HG02798 (cell line): ENCODE measurements around the gene CRKL.
"Not testable (repeated sequence)": the region's sequence is repeated elsewhere in the genome, so short reads cannot be mapped to it uniquely, and the experiment has no call there.

Source experiments
- ATAC-seq: cut with Tn5 transposase; IDR thresholded peaks from one replicate; pipeline ENCODE4 v1.9.1; 2021; ENCODE audit warnings: mild to moderate bottlenecking; ENCODE audit not compliant: unreplicated experiment, poor library complexity

CRKL gene

GRCh38 chr22:20899827-20900423, 17.3 kb upstream of the CRKL start:
- no peak for ATAC-seq

- not testable (repeated sequence) for ATAC-seq
Measured at GRCh38 chr22:20901093-20902033, 15.8 kb upstream of the CRKL start.

GRCh38 chr22:20903093-20903492, 14.1 kb upstream of the CRKL start:
- ATAC-seq, result no peak

GRCh38 chr22:20904008-20904979, 12.9 kb upstream of the CRKL start:
- no peak for ATAC-seq

DNA sequence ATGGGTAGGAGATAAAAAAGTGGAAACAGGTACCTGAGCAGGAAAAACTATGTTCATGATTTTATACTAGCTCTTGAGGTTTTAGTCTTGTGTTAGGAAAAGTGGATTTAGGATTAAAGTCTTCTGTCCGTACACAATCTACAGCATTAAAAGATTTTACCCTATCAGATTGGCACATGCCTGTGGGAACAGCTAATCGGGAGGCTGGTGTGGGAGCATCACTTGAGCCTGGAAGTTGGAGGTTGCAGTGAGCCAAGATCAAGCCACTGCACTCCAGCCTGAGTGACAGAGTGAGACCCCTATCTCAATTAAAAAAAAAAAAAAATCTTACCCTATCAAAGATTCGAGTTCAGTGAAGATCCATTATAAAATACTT, 12.2 kb upstream of the CRKL start:
- no peak for ATAC-seq

DNA sequence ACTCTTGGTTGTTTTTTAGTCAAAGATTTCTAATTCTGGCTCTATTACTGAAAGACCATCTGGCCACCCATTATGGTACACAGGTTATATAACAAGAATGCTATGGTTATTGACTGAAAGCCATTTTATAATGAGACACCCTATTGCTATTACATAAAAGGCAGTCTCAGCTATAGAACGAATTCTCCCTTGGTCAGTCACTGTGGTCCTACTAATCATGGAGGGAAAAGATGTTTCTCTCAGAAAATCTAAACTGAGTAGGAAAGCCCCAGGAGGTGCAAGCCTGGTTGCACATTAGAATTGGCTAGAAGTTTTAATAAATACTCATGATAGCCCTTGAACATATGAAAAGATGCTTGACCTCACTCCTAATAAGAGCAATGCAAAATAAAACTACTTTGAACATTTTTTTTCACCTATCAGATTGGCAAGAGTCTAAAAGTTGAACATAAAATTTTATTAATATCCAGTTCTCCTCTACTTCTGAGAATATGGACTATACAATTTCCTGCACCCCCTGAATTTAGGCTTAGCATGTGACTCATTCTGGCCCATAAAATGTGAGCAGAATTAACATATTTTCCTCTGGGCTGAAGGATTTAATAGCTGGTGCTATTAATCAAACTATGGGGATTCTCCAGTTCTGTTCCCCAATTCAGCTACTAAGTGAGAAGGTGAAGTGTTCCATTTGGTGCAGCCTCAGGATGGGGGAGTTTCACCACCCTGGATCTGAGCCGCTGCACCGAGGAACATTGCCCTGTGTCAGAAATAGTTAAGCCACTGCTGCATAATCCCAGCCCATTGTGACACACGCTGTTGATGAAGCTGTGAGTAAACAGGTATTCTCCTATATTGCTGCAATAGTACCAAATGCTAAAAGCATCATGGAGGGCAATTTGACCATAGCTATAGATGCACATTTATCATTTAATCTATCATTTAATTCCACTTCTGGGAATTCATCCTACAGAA, 11.5 kb upstream of the CRKL start:
- no peak for ATAC-seq

GRCh38 chr22:20906387-20906767, 10.8 kb upstream of the CRKL start:
- ATAC-seq, result no peak

GRCh38 chr22:20908717-20909116, 8.5 kb upstream of the CRKL start:
- ATAC-seq, result not testable (repeated sequence)

DNA sequence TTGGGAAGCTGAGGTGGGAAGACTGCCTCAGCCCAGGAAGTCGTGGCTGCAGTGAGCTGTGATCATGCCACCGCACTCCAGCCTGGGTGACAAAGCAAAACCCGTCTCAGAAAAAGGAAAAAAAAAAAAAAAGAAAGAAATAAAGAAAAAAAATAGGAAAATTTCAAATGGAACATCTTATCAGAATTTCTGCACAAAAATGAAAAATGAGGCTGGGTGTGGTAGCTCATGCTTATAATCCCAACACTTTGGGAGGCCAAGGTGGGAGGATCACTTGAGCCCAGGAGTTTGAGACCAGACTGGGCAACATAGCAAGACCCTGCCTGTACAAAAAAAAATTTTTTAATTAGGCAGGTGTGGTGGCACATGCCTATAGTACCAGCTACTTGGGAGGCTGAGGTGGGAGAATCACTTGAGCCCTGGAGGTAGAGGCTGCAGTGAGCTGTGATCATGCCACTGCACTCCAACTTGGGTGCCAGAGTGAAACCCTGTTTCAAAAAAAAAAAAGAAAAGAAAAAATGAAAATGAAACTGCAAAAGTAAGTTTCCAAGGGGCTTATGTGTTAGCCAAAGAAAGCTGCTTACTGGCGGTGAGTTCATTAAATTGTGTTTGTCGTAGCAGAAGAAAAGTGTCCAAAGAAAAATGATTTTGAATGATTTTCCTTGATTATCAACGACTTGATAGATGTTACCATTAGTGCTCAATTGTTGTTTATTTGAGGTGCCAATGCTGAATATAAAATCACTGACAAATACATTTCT, 7.5 kb upstream of the CRKL start:
- no peak for ATAC-seq

DNA sequence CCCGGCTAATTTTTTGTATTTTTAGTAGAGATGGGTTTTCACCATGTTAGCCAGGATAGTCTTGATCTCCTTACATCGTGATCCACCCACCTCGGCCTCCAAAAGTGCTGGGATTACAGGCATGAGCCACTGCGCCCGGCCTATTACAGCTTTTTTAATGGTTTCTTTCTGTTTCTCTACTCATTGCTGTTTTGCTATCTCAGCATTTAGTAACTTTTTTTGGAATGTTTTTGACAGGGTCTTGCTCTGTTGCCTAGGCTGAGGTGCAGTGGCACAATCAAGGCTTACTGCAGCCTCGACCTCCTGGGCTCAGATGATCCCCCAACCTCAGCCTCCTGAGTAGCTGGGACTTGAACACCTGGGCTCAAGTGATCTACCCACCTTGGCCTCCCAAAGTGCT, 4.7 kb upstream of the CRKL start:
- ATAC-seq, result no peak

DNA sequence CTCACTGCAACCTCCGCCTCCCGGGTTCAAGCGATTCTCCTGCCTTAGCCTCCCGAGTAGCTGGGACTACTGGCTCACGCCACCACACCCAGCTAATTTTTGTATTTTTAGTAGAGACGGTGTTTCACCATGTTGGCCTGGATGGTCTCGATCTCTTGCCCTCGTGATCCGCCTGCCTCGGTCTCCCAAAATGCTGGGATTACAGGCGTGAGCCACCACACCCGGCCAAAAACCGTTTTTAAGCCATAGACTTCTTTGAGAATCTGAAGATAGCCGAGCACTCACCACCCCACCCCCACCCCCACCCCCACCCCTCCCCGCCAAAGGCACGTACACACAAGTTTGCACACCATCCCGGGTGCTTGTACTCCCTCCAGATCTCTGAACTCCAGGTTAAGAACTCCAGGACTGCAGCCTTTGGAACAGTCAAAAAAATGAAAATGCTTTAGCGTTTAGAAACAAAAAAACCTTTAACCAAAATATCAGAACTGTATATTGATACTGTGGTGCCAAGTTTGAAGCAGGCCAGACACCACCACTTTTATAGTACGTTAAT, 1.5 kb downstream of the CRKL start:
- no peak for ATAC-seq

DNA sequence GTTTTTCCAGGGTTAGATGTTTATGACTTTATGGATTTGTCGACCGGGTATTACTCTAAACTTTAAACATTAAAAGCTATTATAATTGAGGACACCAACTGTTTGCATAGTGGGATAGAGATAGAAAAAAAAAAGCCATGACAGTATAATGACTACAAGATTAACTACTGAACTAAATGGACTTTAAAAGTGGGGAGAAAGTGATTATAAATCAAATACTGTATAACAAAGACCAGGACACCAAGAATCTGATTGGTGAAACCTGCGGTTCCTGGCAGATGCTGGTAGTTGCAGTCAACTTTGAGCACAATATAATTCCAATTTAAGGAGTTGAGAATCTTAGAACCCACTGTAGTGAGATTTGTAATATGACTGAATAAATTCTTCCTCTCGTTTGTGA, 2.5 kb downstream of the CRKL start:
- ATAC-seq, result no peak

DNA sequence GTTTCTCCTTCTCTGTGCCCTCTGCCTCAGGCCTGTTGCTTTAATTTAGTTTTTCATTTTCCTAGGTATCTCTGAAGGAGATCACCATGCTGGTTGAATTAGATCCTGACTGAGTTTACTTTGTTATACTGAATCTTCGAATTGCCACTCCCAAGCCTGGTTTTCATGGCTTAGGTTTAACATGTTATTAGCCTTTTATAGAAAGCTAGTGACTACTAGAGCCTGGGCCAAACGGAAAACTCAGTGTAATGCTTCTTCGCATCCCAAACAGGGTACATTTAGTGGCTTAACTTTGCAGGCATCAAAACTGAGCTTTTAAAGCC, 3.6 kb downstream of the CRKL start:
- ATAC-seq, result no peak

- no peak for ATAC-seq
Measured at GRCh38 chr22:20922141-20922751, 5.0 kb downstream of the CRKL start.

DNA sequence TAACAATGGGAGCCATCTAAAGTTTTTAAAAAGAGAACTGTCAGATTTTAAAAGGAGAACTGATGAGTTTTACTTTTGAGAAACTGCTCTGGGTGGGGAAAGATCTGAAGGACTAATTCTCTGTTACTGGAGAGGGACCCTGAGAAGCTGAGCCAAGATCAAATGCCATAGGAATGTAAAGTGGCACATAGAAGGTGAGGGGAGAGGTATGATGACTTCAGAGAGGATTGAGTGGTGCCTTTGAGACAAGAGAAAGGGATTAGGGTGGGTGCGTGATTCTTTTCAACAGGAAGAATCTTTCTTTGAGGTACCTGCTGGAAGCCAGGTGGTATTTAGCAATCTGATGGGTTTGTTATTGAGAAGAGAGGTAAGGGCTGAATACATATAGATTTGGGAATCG, 9.0 kb downstream of the CRKL start:
- no peak for ATAC-seq

- ATAC-seq, result no peak
Measured at GRCh38 chr22:20927940-20928572, 10.8 kb downstream of the CRKL start.

- ATAC-seq, result no peak
Measured at GRCh38 chr22:20928573-20928967, 11.4 kb downstream of the CRKL start.

DNA sequence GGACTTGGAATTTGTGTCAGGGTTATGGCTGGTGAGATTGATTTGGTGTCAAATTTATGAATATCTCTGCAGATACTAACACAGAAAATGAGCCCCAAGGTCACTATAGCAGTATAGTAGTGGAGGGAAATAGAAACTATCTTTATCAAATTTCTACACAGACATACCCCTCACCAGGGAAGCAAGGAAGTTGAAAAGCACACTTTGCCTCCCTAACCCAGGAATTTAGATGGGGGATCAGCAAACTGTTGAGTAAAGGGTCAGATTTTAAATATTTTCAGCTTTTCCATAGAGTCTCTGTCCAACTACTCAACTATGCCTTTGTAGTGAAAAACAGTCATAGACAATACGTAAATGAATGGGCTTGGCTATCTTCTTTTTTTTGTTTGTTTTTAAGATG, 12.8 kb downstream of the CRKL start:
- ATAC-seq, result no peak
